Pancreas (tissue), 10 donors: ENCODE results near the gene CALN1. TPM values are rescaled to one million over a fixed set of nuclear protein-coding genes. Genes with fewer than 3 reads are reported as not detected.

Experiments used
- ATAC-seq, 4 donors: fragments of 200-7000 bp; cut with Tn5 transposase; one replicate each; pipeline versions ENCODE4 v1.8.0 to v1.9.1; 2020; ENCODE audit warnings: mild to moderate bottlenecking in 4 of 4, moderate library complexity in 4 of 4
- DNase-seq, 6 donors: peaks; one replicate each; pipeline ENCODE4 v3.0.0-alpha.2; 2020
- FAIRE-seq: peaks from 2 replicates; lab custom pipeline; 2012; peaks lifted over from hg19 to GRCh38; lab: Jason Lieb, UNC
- H3K27ac ChIP-seq, 4 donors: fragments of 200-600 bp; sonication (generic); 1 replicate in 3 of 4; 2 replicates in 1 of 4; pipeline versions ENCODE4 v1.5.0 to v1.8.0; 2020
- H3K27me3 ChIP-seq, 4 donors: fragments of 200-600 bp; one replicate each; pipeline ENCODE4 v1.8.0; 2021
- H3K36me3 ChIP-seq, 3 donors: fragments of 200-600 bp; sonication (generic) in 1 of 3; one replicate each; pipeline versions ENCODE4 v1.5.0 to v1.8.0; 2020 to 2021
- H3K4me1 ChIP-seq, 3 donors: fragments of 200-600 bp; one replicate each; pipeline ENCODE4 v1.8.0; 2021
- H3K4me3 ChIP-seq, 4 donors: fragments of 200-600 bp; sonication (generic) in 2 of 4; one replicate each; pipeline versions ENCODE4 v1.5.0 to v1.8.0; 2020 to 2021
- H3K9me3 ChIP-seq, 4 donors: fragments of 200-600 bp; one replicate each; pipeline ENCODE4 v1.8.0; 2021
- CTCF ChIP-seq, 4 donors: fragments of 200-600 bp; sonication (generic) in 3 of 4; IDR thresholded peaks; one replicate each; pipeline versions ENCODE4 v1.5.0 to v1.8.0; 2021; ENCODE audit warnings: antibody characterized with exemption in 4 of 4
- WGBS, 2 donors: extraction: QIAGEN DNeasy Blood & Tissue Kit; methylation state at CpG; one replicate each; pipeline ENCODE4 v1.1.7; 2013; 5-methylcytosine and 5-hydroxymethylcytosine counted together
- intact Hi-C, 3 donors: fragments of 100-400 bp; cut with DNase I; formaldehyde crosslinking; loops; one replicate each; pipeline versions ENCODE4 v1.11.1 to v1.14.2; 2022
- polyA plus RNA-seq, 2 donors: library from polyadenylated mRNA; stranded (reverse); fragments of 200-250 nt; gene quantifications; one replicate each; pipeline ENCODE4 v1.2.3, GENCODE V29; 2013
- total RNA-seq, 6 donors: library from RNA; stranded (reverse); fragmentation: NEBNext Ultra II Directional in 4 of 6; extraction: Animal tissue kit (Norgen Biotek cat#: 25700) in 4 of 6; gene quantifications; one replicate each; pipeline versions ENCODE4 v1.2.1 to v1.2.4, GENCODE V29; 2021 to 2023
- donor health status: healthy with polysubstance abuse.
- donor health status: DM: no; HTN: no; CAD: no; lungs with moderate emphysema.
- donor health status: DM: no; HTN: no; CAD: no.
- donor health status: control.
- donor health status: control.
- donor health status: Bipolar disorder and iron deficiency.
- donor health status: DM: yes; HTN: yes; CAD: no.
- donor health status: DM: no; HTN: no; CAD: no.
- donor health status: DM: no; HTN: no; CAD: no.
- donor health status: DM: yes; HTN: yes; CAD: no.

CALN1 gene
- total and polyA plus RNA-seq, 8 donors: 0.39 to 18.4 (median 1.5) TPM

GRCh38 chr7:72223351-72223750, 188.8 kb downstream of the CALN1 start:
- TF ChIP-seq CTCF (IDR thresholded peaks at IDR 0.05): no peak
- Histone ChIP-seq H3K9me3 (no peaks in the 10 kb centered on the region), H3K4me1 (no peaks in the 10 kb centered on the region), H3K36me3 (no peaks in the 10 kb centered on the region), H3K4me3 (no peak overlapping the region), H3K27ac (no peak overlapping the region), H3K27me3 (no peaks in the 10 kb centered on the region)
- no peak for FAIRE-seq
- ATAC-seq: no peak
- WGBS, 2 donors: 69 to 77% methylated on average over 2 of the region's 2 CpGs
- intact Hi-C loops: no loop called here
- no peak for DNase-seq

GRCh38 chr7:72222136-72222535, 190.0 kb downstream of the CALN1 start:
- no peaks in the 10 kb centered on the region for H3K4me1 ChIP-seq
- intact Hi-C loops: no loop called here
- TF ChIP-seq CTCF (IDR thresholded peaks at IDR 0.05): no peak
- DNase-seq (no peak), FAIRE-seq (no peak), ATAC-seq (no peak)
- no peaks in the 10 kb centered on the region for H3K9me3 ChIP-seq
- H3K4me3 ChIP-seq: no peak overlapping the region
- no peaks in the 10 kb centered on the region for H3K36me3 ChIP-seq
- H3K27me3 ChIP-seq: no peaks in the 10 kb centered on the region
- 88 to 90% methylated on average over 5 of the region's 5 CpGs for WGBS, 2 donors
- H3K27ac ChIP-seq: no peak overlapping the region

- DNase-seq: no peak
- 84 to 90% methylated on average over 7 of the region's 7 CpGs for WGBS, 2 donors
- no peak for TF ChIP-seq CTCF (IDR thresholded peaks at IDR 0.05)
- no peak overlapping the region for H3K27ac ChIP-seq
- H3K4me1 ChIP-seq: no peaks in the 10 kb centered on the region
- FAIRE-seq: no peak
- no peaks in the 10 kb centered on the region for H3K27me3 ChIP-seq
- intact Hi-C loops: no loop called here
- no peak for ATAC-seq
- no peaks in the 10 kb centered on the region for H3K36me3 ChIP-seq
- no peak overlapping the region for H3K4me3 ChIP-seq
- H3K9me3 ChIP-seq: no peaks in the 10 kb centered on the region
These were observed 192.6 kb downstream of the CALN1 start for GRCh38 chr7:72219500-72219899.

- intact Hi-C loops: no loop called here
These were observed 195.0 kb downstream of the CALN1 start for GRCh38 chr7:72217151-72217550.

More at GRCh38 chr7:72217151-72217550, 195.0 kb downstream of the CALN1 start:
- ATAC-seq (no peak), FAIRE-seq (no peak), DNase-seq (no peak)
- Histone ChIP-seq H3K27me3 (no peaks in the 10 kb centered on the region), H3K36me3 (no peaks in the 10 kb centered on the region), H3K4me1 (no peaks in the 10 kb centered on the region), H3K9me3 (no peaks in the 10 kb centered on the region), H3K4me3 (no peak overlapping the region), H3K27ac (no peak overlapping the region)
- no peak for TF ChIP-seq CTCF (IDR thresholded peaks at IDR 0.05)
- WGBS, 2 donors: 57 to 63% methylated on average over 5 of the region's 5 CpGs
